Umbilical cord (tissue), 2 donors: ENCODE measurements around the gene SIN3B. TPM values are rescaled to one million over a fixed set of nuclear protein-coding genes. Genes with fewer than 3 reads are reported as not detected.
"Not testable (repeated sequence)": the region's sequence is repeated elsewhere in the genome, so short reads cannot be mapped to it uniquely, and the experiment has no call there.

Experiments used
- DNase-seq: peaks from one replicate; pipeline ENCODE4 v3.0.0-alpha.2; 2015; ENCODE audit warnings: low spot score
- total RNA-seq: library from RNA; depleted of rRNA; stranded (reverse); fragments of >200 nt; gene quantifications from one replicate; pipeline ENCODE4 v1.2.3, GENCODE V29; 2014; ENCODE audit warnings: low replicate concordance; ENCODE audit not compliant: insufficient read depth

The SIN3B gene
- 17.8 TPM for total RNA-seq

GRCh38 chr19:16829010-16829821, at the start of gene SIN3B:
Gene SIN3B (plus strand): TSS chr19:16829398. CDS start chr19:16829421, 23 bp downstream.
- DNase-seq, result peak; percentile 92

- no peak for DNase-seq
Observed at GRCh38 chr19:16779539-16780163, 49.5 kb upstream of the SIN3B start.

GRCh38 chr19:16782719-16783118, 46.5 kb upstream of the SIN3B start:
- DNase-seq, result no peak

GRCh38 chr19:16788479-16788878, 40.7 kb upstream of the SIN3B start:
- DNase-seq, result no peak

- no peak for DNase-seq
Observed at GRCh38 chr19:16789238-16789637, 40.0 kb upstream of the SIN3B start.

GRCh38 chr19:16790051-16790450, 39.1 kb upstream of the SIN3B start:
- no peak for DNase-seq

- no peak for DNase-seq
Observed at GRCh38 chr19:16791942-16792341, 37.3 kb upstream of the SIN3B start.

- no peak for DNase-seq
Observed at GRCh38 chr19:16794456-16795441, 34.4 kb upstream of the SIN3B start.

GRCh38 chr19:16795731-16796130, 33.5 kb upstream of the SIN3B start:
- no peak for DNase-seq

- no peak for DNase-seq
Observed at GRCh38 chr19:16797876-16798275, 31.3 kb upstream of the SIN3B start.

- not testable (repeated sequence) for DNase-seq
Observed at GRCh38 chr19:16798326-16798725, 30.9 kb upstream of the SIN3B start.

- DNase-seq, result no peak
Observed at GRCh38 chr19:16799740-16800139, 29.5 kb upstream of the SIN3B start.

- no peak for DNase-seq
Observed at GRCh38 chr19:16801600-16802013, 27.6 kb upstream of the SIN3B start.

- no peak for DNase-seq
Observed at GRCh38 chr19:16804176-16804575, 25.0 kb upstream of the SIN3B start.

- DNase-seq, result no peak
Observed at GRCh38 chr19:16807549-16808284, 21.5 kb upstream of the SIN3B start.

- DNase-seq, result no peak
Observed at GRCh38 chr19:16814526-16815100, 14.6 kb upstream of the SIN3B start.

GRCh38 chr19:16820056-16820455, 9.1 kb upstream of the SIN3B start:
- DNase-seq, result no peak

- no peak for DNase-seq
Observed at GRCh38 chr19:16821081-16821480, 8.1 kb upstream of the SIN3B start.

- no peak for DNase-seq
Observed at GRCh38 chr19:16822648-16823047, 6.5 kb upstream of the SIN3B start.

- DNase-seq, result peak; percentile 48
Observed at GRCh38 chr19:16824658-16825311, 4.4 kb upstream of the SIN3B start.
